Measurements from ENCODE around the gene PRKCZ. TPM values are rescaled to one million over a fixed set of nuclear protein-coding genes. Genes with fewer than 3 reads are reported as not detected.

Gene PRKCZ
- total RNA-seq, 2 experiments from 2014 or later: 17.8 to 19.0 TPM

- DNase-seq (no peak), ATAC-seq (ENCODE audit: poor library complexity) (no peak)
- Mint-ChIP-seq H3K27ac (no peak overlapping the region), H3K4me3 (no peak overlapping the region), H3K9me3 (no peaks in the 10 kb centered on the region), H3K27me3 (peaks cover 24% of the 10 kb centered on the region), H3K36me3 (ENCODE audit: low read depth) (no peaks in the 10 kb centered on the region), H3K4me1 (ENCODE audit: low read depth) (no peaks in the 10 kb centered on the region)
- Histone ChIP-seq H3K27me3 (ENCODE audit: control insufficient read depth in 1 of 2, insufficient read depth in 2 of 2, low read length in 2 of 2) (peaks cover 4 to 12% of the 10 kb centered on the region in 2 experiments), H3K27ac (ENCODE audit: low read depth in 1 of 2, low read length in 2 of 2) (no peak overlapping the region), H3K4me1 (ENCODE audit: insufficient read depth, low read length) (no peaks in the 10 kb centered on the region), H3K36me3 (ENCODE audit: insufficient read depth, low read length) (no peaks in the 10 kb centered on the region), H3K9me3 (ENCODE audit: control insufficient read depth in 1 of 2, insufficient read depth in 1 of 2, low read length in 2 of 2) (no peaks in the 10 kb centered on the region), H3K4me3 (ENCODE audit: low read length) (no peak overlapping the region)
- intact Hi-C loops (cut with DNase I, micrococcal nuclease): no loop called here
- ChIA-PET CTCF (no interaction called here), POLR2A (no interaction called here)
- no peak for TF ChIP-seq CTCF (IDR thresholded peaks at IDR 0.05)
These were observed 40.8 kb upstream of the PRKCZ start for GRCh38 chr1:2009101-2010053.

- no peak overlapping the region for H3K4me3 ChIP-seq (ENCODE audit: low read length)
- peaks cover 7% of the 10 kb centered on the region for H3K4me1 ChIP-seq (ENCODE audit: insufficient read depth, low read length)
- no peaks in the 10 kb centered on the region for H3K9me3 Mint-ChIP-seq
- peaks cover 47% of the 10 kb centered on the region for H3K27me3 Mint-ChIP-seq
- no peak overlapping the region for H3K27ac Mint-ChIP-seq
- no peak for TF ChIP-seq CTCF (IDR thresholded peaks at IDR 0.05)
- H3K4me3 Mint-ChIP-seq: no peak overlapping the region
- H3K36me3 ChIP-seq (ENCODE audit: insufficient read depth, low read length): no peaks in the 10 kb centered on the region
- no peak overlapping the region for H3K27ac ChIP-seq (ENCODE audit: low read depth in 1 of 2, low read length in 2 of 2)
- H3K27me3 ChIP-seq (ENCODE audit: control insufficient read depth in 1 of 2, insufficient read depth in 2 of 2, low read length in 2 of 2): peaks cover 17 to 21% of the 10 kb centered on the region in 2 experiments
- no peak for DNase-seq
- no peak for ATAC-seq (ENCODE audit: poor library complexity)
- H3K36me3 Mint-ChIP-seq (ENCODE audit: low read depth): no peaks in the 10 kb centered on the region
- intact Hi-C loops (cut with DNase I, micrococcal nuclease): no loop called here
- CTCF ChIA-PET: interaction anchor here (1.0 kb wide), 1 partner anchor 30 kb away, joined by 3 read pairs; no protein-coding TSS in a partner anchor
- H3K9me3 ChIP-seq (ENCODE audit: control insufficient read depth in 1 of 2, insufficient read depth in 1 of 2, low read length in 2 of 2): no peaks in the 10 kb centered on the region
- POLR2A ChIA-PET: no interaction called here
- H3K4me1 Mint-ChIP-seq (ENCODE audit: low read depth): peaks cover 8% of the 10 kb centered on the region
These were observed 36.0 kb upstream of the PRKCZ start for GRCh38 chr1:2014181-2014580.

- DNase-seq (no peak), ATAC-seq (ENCODE audit: poor library complexity) (no peak)
- ChIA-PET CTCF (no interaction called here), POLR2A (no interaction called here)
- H3K4me1 ChIP-seq (ENCODE audit: insufficient read depth, low read length): peaks cover 13% of the 10 kb centered on the region
- intact Hi-C loops (cut with DNase I, micrococcal nuclease): no loop called here
- peaks cover 21 to 27% of the 10 kb centered on the region in 2 experiments for H3K27me3 ChIP-seq (ENCODE audit: control insufficient read depth in 1 of 2, insufficient read depth in 2 of 2, low read length in 2 of 2)
- no peak overlapping the region for H3K27ac Mint-ChIP-seq
- H3K27me3 Mint-ChIP-seq: peaks cover 50% of the 10 kb centered on the region
- no peaks in the 10 kb centered on the region for H3K36me3 ChIP-seq (ENCODE audit: insufficient read depth, low read length)
- H3K4me3 ChIP-seq (ENCODE audit: low read length): no peak overlapping the region
- H3K4me3 Mint-ChIP-seq: no peak overlapping the region
- no peaks in the 10 kb centered on the region for H3K36me3 Mint-ChIP-seq (ENCODE audit: low read depth)
- no peak for TF ChIP-seq CTCF (IDR thresholded peaks at IDR 0.05)
- H3K4me1 Mint-ChIP-seq (ENCODE audit: low read depth): peaks cover 8% of the 10 kb centered on the region
- H3K9me3 ChIP-seq (ENCODE audit: control insufficient read depth in 1 of 2, insufficient read depth in 1 of 2, low read length in 2 of 2): peaks cover 0 to 3% of the 10 kb centered on the region in 2 experiments
- no peaks in the 10 kb centered on the region for H3K9me3 Mint-ChIP-seq
- H3K27ac ChIP-seq (ENCODE audit: low read depth in 1 of 2, low read length in 2 of 2): no peak overlapping the region
These were observed 35.2 kb upstream of the PRKCZ start for GRCh38 chr1:2014741-2015735.
